Measurements from ENCODE around the gene POU4F1.

DNA sequence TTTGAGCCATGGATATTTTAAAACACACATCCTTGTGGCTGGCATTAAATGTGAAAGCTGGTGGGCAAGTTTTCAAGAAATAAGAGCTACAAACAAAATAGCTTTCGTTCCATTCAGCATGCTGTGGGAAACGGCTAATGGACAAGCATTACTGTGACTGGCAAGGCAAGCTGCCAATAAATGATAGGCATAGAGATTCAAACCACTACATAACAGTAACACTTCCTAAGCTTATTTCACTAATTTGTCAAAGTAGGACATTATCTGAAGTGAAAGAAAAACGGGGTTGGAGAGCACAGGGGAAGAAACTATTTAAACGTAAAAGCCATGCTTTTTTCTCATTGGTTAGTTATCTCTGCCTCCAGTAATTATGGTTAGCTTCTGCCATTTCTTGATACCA, 29.6 kb upstream of the POU4F1 start:
- TF ChIP-seq, protein P1, sequence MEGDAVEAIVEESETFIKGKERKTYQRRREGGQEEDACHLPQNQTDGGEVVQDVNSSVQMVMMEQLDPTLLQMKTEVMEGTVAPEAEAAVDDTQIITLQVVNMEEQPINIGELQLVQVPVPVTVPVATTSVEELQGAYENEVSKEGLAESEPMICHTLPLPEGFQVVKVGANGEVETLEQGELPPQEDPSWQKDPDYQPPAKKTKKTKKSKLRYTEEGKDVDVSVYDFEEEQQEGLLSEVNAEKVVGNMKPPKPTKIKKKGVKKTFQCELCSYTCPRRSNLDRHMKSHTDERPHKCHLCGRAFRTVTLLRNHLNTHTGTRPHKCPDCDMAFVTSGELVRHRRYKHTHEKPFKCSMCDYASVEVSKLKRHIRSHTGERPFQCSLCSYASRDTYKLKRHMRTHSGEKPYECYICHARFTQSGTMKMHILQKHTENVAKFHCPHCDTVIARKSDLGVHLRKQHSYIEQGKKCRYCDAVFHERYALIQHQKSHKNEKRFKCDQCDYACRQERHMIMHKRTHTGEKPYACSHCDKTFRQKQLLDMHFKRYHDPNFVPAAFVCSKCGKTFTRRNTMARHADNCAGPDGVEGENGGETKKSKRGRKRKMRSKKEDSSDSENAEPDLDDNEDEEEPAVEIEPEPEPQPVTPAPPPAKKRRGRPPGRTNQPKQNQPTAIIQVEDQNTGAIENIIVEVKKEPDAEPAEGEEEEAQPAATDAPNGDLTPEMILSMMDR (IDR thresholded peaks at IDR 0.05): no peak
- TF ChIP-seq POLR2A (IDR thresholded peaks at IDR 0.05): no peak

All from adrenal gland (tissue), 5 donors.